GM19099 (cell line): ENCODE data around the gene SLC12A5.

Source experiments
- POLR2A ChIP-seq: IDR thresholded peaks from 3 replicates; pipeline ENCODE4 v1.6.1; 2011; ENCODE audit warnings: low read depth; ENCODE audit not compliant: insufficient read length; ENCODE audit errors: extremely low read depth

The SLC12A5 gene

GRCh38 chr20:46018611-46019010 is 10.4 kb upstream of the SLC12A5 start:
- no peak for TF ChIP-seq POLR2A

DNA sequence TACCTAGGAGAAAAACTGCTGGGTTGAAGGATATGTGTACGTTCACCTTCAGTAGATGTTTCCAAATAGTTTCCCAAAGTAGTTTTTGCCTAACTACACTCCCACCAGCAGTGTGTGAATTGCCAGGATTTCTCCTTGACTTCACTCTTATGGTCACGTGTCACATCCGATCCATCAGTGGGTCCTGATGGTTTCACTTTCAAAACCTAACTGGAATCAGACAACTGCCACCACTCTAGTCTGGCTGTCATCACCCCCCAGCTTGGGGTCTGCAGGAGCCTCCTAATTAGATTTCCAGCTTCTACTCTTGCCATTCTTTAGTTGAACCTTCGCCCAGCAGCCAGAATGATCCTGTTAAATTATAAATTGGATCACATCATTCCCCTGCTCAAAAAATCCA is 8.5 kb upstream of the SLC12A5 start:
- TF ChIP-seq POLR2A = no peak

DNA sequence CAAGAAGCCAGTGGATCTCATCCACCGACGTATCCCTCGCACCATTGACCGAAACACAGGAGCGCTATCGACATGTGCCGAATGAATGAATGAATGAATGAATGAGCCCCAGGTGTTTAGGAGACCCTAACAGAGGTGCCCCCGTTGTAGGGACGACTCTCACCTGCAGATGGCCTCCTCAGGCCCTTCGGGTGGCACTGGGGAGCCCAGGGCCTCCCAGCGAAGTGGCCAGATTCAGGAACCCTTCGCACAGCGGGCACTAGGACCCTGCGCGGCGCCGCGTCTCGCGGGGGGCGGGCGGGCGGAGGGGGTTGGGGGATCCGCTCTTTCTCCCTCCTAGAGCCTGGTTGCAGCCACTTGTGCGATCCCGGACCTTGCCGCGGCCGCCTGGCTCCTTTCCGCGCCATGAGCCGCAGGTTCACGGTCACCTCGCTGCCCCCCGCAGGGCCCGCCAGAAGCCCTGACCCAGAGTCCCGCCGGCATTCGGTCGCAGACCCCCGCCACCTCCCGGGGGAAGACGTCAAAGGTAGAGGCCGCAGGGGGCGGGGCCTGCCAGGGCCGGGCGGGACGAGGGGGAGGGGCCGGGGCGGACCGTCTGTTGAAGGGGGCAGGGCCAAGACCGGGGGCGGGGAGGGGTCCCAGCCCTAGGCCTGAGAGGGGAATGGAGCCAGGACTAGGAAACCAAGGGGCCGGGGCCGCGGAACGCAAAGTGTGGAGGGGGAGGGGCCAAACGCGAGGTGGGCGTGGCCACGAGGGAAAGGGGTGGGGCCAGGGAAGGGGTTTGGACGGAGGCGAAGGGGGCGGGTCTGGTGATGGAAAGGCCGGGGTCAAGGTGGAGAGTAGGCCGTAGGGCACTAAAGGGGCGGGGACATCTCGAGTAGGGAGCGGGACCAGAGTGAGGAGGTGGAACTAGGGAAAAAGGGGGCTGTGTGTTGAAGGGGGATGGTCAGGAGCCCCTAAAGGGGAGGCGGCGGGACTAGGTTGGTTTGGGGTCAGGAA is 7.4 kb upstream of the SLC12A5 start:
- TF ChIP-seq POLR2A = no peak

GRCh38 chr20:46022411-46023147 is 6.4 kb upstream of the SLC12A5 start:
- no peak for TF ChIP-seq POLR2A

- TF ChIP-seq POLR2A = no peak
Measured at GRCh38 chr20:46023148-46023484, 5.9 kb upstream of the SLC12A5 start.

GRCh38 chr20:46023999-46024398 is 5.0 kb upstream of the SLC12A5 start:
- no peak for TF ChIP-seq POLR2A

- no peak for TF ChIP-seq POLR2A
Measured at GRCh38 chr20:46025376-46025783, 3.6 kb upstream of the SLC12A5 start.

DNA sequence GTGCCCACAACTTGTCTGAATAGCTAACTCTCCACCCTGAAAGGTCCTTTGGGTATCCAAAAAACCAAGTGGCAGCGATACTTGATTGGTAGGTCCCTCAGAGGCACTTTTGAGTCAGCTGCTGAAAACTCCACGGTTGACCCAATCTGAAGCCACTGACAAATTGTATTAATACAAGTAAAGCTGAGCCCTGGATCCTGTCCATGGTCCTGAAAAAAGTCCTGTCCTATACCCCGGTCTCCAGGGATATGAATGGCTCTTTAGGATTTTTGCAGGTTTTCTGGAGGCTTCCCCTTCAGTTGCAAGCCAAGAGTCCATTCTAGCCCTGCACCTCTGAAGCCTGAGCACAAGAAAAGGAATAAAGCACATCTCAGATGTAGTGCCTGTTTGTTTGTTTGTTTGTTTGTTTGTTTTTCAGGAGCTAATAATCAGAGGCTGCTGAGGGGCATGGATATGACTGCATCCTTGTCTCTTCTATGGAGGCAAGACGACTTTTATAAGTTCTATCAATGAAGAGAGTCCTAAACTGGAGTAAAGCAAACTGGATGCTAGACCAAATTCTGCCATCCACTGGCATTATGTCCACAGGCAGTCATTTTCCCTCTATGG is 1.7 kb upstream of the SLC12A5 start:
- TF ChIP-seq POLR2A = no peak

- no peak for TF ChIP-seq POLR2A
Measured at GRCh38 chr20:46028110-46028509, 905 bp upstream of the SLC12A5 start.

DNA sequence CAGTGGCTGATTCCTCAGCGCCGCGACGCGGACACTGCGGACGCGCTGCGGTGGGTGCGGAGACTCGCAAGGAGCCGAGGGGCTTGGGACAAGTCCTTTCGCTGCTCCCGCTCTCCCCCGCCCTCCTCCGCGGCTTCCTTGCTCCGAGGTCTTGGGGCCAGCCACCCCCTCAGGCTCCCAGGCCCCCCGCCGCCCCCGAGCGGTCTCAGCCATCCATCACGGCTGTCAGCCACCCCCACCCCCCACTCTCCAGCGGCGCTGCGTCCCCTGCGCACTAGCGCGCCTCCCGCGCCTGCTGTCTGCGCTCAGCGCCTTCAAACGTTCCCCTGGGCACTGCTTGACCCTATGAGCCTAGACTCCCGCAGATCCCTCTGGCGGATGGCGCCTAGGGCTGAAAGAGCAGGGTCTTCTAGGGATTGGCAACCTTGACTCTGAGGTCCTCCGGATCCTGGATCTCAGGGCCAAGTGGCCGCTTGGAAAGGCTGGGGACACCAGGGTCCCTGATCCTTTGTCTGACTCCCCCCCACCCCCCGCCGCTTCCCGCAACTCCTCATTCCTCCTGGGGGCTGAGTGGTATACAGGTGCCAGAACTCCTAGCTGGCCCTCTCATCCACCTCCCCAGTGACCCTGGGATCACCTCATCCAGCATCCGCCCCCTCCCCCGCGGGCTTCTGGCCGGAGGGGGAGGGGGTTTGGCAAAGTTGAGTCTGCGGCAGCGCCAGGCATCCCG is 1.4 kb downstream of the SLC12A5 start:
- TF ChIP-seq POLR2A = no peak

- no peak for TF ChIP-seq POLR2A
Measured at GRCh38 chr20:46031014-46031569, 2.1 kb downstream of the SLC12A5 start.

- TF ChIP-seq POLR2A = no peak
Measured at GRCh38 chr20:46031701-46032254, 2.8 kb downstream of the SLC12A5 start.

DNA sequence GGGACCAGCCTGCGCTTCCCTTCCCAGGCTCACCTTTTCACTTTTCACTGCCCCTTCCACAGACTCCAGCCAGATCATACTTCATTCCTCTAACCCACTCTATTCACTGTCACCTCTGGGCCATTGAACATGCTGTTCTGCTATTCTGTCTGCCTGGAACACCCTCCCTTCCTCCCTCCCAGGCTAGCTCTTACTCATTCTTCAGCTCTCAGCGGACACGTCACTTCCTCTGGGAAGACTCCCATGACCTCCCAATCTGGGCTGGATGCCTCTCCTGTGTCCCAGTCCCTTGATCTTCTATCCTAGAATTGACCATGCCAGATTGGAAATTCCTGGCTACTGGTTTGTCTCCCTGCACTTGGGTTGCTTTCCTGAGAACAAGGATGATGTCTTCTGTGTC is 5.0 kb downstream of the SLC12A5 start:
- no peak for TF ChIP-seq POLR2A

- TF ChIP-seq POLR2A = no peak
Measured at GRCh38 chr20:46035253-46035652, 6.2 kb downstream of the SLC12A5 start.
